ENCODE results near the gene STT3B. TPM values are rescaled to one million over a fixed set of nuclear protein-coding genes. Genes with fewer than 3 reads are reported as not detected.

STT3B gene
- total and polyA plus RNA-seq, 2 of the 13 experiments (the other 11 are each of a cell fraction or from before 2014, with no cell fraction given) = 85.0 to 205 TPM

DNA sequence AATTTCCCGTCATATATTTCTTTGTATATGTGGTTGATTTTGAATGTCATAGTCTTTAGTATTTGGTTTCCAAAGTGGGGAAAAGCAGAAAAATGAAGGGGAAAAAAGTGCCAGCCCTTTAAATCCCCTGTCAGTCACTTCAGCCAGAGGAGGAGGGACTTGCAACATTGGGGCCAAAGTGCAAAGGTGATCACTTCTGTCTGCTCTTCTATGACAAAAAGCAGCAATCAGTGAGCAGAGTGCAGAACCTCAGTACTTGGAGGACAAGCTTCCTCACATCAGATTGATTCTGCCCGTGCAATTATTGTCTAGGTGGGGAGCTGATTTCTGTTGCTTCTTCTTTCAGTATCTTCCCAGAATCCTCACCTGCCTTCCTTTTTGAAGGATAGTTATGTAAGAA is 60.0 kb downstream of the STT3B start (continued):
- TF ChIP-seq, protein P1, sequence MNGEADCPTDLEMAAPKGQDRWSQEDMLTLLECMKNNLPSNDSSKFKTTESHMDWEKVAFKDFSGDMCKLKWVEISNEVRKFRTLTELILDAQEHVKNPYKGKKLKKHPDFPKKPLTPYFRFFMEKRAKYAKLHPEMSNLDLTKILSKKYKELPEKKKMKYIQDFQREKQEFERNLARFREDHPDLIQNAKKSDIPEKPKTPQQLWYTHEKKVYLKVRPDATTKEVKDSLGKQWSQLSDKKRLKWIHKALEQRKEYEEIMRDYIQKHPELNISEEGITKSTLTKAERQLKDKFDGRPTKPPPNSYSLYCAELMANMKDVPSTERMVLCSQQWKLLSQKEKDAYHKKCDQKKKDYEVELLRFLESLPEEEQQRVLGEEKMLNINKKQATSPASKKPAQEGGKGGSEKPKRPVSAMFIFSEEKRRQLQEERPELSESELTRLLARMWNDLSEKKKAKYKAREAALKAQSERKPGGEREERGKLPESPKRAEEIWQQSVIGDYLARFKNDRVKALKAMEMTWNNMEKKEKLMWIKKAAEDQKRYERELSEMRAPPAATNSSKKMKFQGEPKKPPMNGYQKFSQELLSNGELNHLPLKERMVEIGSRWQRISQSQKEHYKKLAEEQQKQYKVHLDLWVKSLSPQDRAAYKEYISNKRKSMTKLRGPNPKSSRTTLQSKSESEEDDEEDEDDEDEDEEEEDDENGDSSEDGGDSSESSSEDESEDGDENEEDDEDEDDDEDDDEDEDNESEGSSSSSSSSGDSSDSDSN (CRISPR knock-in tag; IDR thresholded peaks at IDR 0.05) = no peak
- TF ChIP-seq, protein P2, sequence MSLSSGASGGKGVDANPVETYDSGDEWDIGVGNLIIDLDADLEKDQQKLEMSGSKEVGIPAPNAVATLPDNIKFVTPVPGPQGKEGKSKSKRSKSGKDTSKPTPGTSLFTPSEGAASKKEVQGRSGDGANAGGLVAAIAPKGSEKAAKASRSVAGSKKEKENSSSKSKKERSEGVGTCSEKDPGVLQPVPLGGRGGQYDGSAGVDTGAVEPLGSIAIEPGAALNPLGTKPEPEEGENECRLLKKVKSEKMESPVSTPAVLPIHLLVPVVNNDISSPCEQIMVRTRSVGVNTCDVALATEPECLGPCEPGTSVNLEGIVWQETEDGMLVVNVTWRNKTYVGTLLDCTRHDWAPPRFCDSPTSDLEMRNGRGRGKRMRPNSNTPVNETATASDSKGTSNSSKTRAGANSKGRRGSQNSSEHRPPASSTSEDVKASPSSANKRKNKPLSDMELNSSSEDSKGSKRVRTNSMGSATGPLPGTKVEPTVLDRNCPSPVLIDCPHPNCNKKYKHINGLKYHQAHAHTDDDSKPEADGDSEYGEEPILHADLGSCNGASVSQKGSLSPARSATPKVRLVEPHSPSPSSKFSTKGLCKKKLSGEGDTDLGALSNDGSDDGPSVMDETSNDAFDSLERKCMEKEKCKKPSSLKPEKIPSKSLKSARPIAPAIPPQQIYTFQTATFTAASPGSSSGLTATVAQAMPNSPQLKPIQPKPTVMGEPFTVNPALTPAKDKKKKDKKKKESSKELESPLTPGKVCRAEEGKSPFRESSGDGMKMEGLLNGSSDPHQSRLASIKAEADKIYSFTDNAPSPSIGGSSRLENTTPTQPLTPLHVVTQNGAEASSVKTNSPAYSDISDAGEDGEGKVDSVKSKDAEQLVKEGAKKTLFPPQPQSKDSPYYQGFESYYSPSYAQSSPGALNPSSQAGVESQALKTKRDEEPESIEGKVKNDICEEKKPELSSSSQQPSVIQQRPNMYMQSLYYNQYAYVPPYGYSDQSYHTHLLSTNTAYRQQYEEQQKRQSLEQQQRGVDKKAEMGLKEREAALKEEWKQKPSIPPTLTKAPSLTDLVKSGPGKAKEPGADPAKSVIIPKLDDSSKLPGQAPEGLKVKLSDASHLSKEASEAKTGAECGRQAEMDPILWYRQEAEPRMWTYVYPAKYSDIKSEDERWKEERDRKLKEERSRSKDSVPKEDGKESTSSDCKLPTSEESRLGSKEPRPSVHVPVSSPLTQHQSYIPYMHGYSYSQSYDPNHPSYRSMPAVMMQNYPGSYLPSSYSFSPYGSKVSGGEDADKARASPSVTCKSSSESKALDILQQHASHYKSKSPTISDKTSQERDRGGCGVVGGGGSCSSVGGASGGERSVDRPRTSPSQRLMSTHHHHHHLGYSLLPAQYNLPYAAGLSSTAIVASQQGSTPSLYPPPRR (CRISPR knock-in tag; IDR thresholded peaks at IDR 0.05; ENCODE audit: borderline replicate concordance) = no peak
- TF ChIP-seq ZNF589 (CRISPR knock-in tag; conservative IDR thresholded peaks at IDR 0.05) (no peak), CEBPB (IDR thresholded peaks at IDR 0.05; ENCODE audit: borderline replicate concordance, low read depth, low read length) (peak; percentile 88), ZNF260 (CRISPR knock-in tag; IDR thresholded peaks at IDR 0.05; ENCODE audit: borderline replicate concordance, low read depth) (no peak), NCOR1 (IDR thresholded peaks at IDR 0.05; ENCODE audit: borderline replicate concordance, low read length) (peak; percentile 98), SP1 (IDR thresholded peaks at IDR 0.05) (no peak), SP1 (CRISPR knock-in tag; IDR thresholded peaks at IDR 0.05) (no peak), TARDBP (CRISPR knock-in tag; IDR thresholded peaks at IDR 0.05) (no peak), ZNF446 (CRISPR knock-in tag; IDR thresholded peaks at IDR 0.05) (no peak)
- TF ChIP-seq, protein P3, sequence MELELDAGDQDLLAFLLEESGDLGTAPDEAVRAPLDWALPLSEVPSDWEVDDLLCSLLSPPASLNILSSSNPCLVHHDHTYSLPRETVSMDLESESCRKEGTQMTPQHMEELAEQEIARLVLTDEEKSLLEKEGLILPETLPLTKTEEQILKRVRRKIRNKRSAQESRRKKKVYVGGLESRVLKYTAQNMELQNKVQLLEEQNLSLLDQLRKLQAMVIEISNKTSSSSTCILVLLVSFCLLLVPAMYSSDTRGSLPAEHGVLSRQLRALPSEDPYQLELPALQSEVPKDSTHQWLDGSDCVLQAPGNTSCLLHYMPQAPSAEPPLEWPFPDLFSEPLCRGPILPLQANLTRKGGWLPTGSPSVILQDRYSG (CRISPR knock-in tag; IDR thresholded peaks at IDR 0.05) = no peak
- TF ChIP-seq, protein P4, sequence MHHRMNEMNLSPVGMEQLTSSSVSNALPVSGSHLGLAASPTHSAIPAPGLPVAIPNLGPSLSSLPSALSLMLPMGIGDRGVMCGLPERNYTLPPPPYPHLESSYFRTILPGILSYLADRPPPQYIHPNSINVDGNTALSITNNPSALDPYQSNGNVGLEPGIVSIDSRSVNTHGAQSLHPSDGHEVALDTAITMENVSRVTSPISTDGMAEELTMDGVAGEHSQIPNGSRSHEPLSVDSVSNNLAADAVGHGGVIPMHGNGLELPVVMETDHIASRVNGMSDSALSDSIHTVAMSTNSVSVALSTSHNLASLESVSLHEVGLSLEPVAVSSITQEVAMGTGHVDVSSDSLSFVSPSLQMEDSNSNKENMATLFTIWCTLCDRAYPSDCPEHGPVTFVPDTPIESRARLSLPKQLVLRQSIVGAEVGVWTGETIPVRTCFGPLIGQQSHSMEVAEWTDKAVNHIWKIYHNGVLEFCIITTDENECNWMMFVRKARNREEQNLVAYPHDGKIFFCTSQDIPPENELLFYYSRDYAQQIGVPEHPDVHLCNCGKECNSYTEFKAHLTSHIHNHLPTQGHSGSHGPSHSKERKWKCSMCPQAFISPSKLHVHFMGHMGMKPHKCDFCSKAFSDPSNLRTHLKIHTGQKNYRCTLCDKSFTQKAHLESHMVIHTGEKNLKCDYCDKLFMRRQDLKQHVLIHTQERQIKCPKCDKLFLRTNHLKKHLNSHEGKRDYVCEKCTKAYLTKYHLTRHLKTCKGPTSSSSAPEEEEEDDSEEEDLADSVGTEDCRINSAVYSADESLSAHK (CRISPR knock-in tag; IDR thresholded peaks at IDR 0.05; ENCODE audit: borderline replicate concordance) = no peak
- TF ChIP-seq, protein P5, sequence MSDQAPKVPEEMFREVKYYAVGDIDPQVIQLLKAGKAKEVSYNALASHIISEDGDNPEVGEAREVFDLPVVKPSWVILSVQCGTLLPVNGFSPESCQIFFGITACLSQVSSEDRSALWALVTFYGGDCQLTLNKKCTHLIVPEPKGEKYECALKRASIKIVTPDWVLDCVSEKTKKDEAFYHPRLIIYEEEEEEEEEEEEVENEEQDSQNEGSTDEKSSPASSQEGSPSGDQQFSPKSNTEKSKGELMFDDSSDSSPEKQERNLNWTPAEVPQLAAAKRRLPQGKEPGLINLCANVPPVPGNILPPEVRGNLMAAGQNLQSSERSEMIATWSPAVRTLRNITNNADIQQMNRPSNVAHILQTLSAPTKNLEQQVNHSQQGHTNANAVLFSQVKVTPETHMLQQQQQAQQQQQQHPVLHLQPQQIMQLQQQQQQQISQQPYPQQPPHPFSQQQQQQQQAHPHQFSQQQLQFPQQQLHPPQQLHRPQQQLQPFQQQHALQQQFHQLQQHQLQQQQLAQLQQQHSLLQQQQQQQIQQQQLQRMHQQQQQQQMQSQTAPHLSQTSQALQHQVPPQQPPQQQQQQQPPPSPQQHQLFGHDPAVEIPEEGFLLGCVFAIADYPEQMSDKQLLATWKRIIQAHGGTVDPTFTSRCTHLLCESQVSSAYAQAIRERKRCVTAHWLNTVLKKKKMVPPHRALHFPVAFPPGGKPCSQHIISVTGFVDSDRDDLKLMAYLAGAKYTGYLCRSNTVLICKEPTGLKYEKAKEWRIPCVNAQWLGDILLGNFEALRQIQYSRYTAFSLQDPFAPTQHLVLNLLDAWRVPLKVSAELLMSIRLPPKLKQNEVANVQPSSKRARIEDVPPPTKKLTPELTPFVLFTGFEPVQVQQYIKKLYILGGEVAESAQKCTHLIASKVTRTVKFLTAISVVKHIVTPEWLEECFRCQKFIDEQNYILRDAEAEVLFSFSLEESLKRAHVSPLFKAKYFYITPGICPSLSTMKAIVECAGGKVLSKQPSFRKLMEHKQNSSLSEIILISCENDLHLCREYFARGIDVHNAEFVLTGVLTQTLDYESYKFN (CRISPR knock-in tag; conservative IDR thresholded peaks at IDR 0.05) = peak; percentile 60
- TF ChIP-seq, protein P6, sequence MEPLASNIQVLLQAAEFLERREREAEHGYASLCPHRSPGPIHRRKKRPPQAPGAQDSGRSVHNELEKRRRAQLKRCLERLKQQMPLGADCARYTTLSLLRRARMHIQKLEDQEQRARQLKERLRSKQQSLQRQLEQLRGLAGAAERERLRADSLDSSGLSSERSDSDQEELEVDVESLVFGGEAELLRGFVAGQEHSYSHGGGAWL (CRISPR knock-in tag; IDR thresholded peaks at IDR 0.05) = no peak
